Muscle layer of duodenum (tissue), 2 donors: ENCODE results near the gene TAPT1.
"Not testable (repeated sequence)": the region's sequence is repeated elsewhere in the genome, so short reads cannot be mapped to it uniquely, and the experiment has no call there.

ENCODE experiments used
- H3K27ac ChIP-seq: one replicate; pipeline ENCODE4 v1.7.0; 2013; ENCODE audit warnings: mild to moderate bottlenecking, low read length
- H3K27me3 ChIP-seq: one replicate; pipeline ENCODE4 v1.7.0; 2013; ENCODE audit warnings: low read depth, mild to moderate bottlenecking, control low read depth, low read length
- H3K36me3 ChIP-seq, 2 donors: one replicate each; pipeline ENCODE4 v1.7.0; 2013; ENCODE audit warnings: low read length in 2 of 2, control low read depth in 1 of 2, mild to moderate bottlenecking in 1 of 2; ENCODE audit not compliant: insufficient read depth in 2 of 2, control insufficient read depth in 1 of 2
- H3K4me1 ChIP-seq, 2 donors: one replicate each; pipeline ENCODE4 v1.7.0; 2013; ENCODE audit warnings: low read length in 2 of 2, mild to moderate bottlenecking in 2 of 2, control low read depth in 1 of 2, moderate library complexity in 1 of 2; ENCODE audit not compliant: insufficient read depth in 2 of 2, control insufficient read depth in 1 of 2
- H3K4me3 ChIP-seq, 2 donors: one replicate each; pipeline ENCODE4 v1.7.0; 2013; ENCODE audit warnings: low read length in 2 of 2, low read depth in 1 of 2, mild to moderate bottlenecking in 1 of 2
- H3K9me3 ChIP-seq, 2 donors: one replicate each; pipeline ENCODE4 v1.7.0; 2013; ENCODE audit warnings: low read length in 2 of 2, control low read depth in 1 of 2, mild to moderate bottlenecking in 1 of 2; ENCODE audit not compliant: control insufficient read depth in 1 of 2
- donor health status: healthy.

Gene TAPT1, protein sequence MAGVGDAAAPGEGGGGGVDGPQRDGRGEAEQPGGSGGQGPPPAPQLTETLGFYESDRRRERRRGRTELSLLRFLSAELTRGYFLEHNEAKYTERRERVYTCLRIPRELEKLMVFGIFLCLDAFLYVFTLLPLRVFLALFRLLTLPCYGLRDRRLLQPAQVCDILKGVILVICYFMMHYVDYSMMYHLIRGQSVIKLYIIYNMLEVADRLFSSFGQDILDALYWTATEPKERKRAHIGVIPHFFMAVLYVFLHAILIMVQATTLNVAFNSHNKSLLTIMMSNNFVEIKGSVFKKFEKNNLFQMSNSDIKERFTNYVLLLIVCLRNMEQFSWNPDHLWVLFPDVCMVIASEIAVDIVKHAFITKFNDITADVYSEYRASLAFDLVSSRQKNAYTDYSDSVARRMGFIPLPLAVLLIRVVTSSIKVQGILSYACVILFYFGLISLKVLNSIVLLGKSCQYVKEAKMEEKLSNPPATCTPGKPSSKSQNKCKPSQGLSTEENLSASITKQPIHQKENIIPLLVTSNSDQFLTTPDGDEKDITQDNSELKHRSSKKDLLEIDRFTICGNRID

DNA sequence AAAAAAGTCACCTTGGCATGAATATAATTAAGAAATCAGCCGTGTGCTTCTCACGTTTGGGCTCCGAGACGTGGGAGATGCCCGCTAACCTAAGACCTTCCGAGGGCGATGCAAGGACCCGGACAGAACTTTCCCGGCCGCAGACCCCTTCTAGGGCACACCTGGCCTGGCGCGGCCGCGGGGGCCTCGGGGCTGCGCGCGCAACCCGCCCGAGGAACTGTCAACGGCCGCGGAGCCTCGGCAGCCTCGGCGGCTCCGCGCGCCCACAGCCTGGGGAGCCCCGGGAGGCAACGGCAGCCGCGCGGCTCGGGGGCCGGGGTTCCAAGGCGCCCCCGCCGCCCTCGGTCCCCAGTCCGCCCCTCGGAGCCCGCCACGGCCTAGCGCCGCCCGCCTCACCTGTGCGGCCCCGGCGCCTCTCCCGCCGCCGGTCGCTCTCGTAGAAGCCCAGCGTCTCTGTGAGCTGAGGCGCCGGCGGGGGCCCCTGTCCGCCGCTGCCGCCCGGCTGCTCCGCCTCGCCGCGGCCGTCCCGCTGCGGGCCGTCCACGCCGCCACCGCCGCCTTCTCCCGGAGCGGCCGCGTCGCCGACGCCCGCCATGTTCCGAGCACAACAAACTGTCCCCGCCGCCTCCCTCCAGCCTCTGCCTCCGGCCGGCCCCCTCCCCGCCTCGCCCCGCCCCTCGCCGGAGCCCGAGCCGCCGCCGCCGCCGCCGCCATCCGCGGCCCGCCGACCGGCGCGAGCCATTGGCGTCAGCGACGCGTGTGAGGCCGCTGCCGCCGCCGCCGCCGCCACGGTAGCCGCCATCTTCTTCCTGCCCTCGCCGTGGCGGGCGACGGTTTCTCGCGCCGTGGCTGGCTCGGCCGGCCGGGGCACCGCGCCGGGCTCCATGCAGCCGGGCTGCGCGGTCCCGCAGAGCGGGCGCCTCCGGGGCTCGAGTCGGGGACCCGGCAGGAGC lies at the start of gene TAPT1:
TSS of gene TAPT1 (minus strand) at position 609 of the 953 bp plus-strand sequence. CDS start at position 595, 14 bp downstream.
- Histone ChIP-seq H3K36me3 (no peaks in the 10 kb centered on the region), H3K4me1 (peaks cover 12 to 38% of the 10 kb centered on the region in 2 donors), H3K9me3 (no peaks in the 10 kb centered on the region), H3K27ac (peak within 1 kb of the TSS; percentile 84), H3K4me3 (peak within 1 kb of the TSS; percentile 85 to 94), H3K27me3 (no peaks in the 10 kb centered on the region)

- Histone ChIP-seq H3K4me1 (no peaks in the 10 kb centered on the region), H3K9me3 (no peaks in the 10 kb centered on the region), H3K4me3 (no peak overlapping the region), H3K36me3 (no peaks in the 10 kb centered on the region), H3K27ac (no peak overlapping the region), H3K27me3 (no peaks in the 10 kb centered on the region)
Observed at GRCh38 chr4:16271411-16271810, 45.1 kb upstream of the TAPT1 start.

GRCh38 chr4:16270454-16271328 lies 44.4 kb upstream of the TAPT1 start:
- H3K4me3 ChIP-seq: no peak overlapping the region
- no peaks in the 10 kb centered on the region for H3K36me3 ChIP-seq
- no peaks in the 10 kb centered on the region for H3K27me3 ChIP-seq
- no peak overlapping the region for H3K27ac ChIP-seq
- no peaks in the 10 kb centered on the region for H3K4me1 ChIP-seq
- H3K9me3 ChIP-seq: no peaks in the 10 kb centered on the region

DNA sequence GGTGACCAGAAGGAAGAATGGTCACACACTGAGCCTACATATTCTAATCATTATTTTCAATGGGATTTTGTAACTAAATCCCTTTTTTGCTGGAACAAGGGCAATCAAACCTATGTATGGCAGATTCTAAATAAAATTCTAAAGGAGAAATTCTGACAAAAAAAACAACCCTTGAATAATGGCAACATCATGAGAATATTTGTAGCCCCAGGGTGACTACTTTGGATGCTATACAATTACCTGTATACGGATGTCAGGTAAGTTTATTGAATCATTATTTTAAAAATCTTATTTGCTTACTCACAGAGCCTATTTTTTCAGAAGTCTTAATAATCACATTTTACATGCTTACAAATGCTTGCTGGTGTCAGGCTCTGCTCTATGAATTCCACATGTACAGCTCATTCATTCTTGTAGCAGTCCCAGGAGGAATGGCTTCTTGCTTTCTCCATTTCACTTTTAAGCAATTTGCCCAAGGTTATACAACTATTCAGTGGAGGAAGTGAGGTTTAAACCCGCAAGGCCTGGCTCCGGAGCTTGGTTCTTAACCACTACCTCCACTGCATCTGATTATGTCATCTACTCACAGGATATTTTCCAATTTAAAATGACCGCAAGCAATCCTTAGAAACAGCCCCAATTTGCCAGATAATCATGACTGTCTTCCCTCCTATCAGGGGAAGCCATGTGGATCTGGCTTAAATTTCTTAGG lies 43.6 kb upstream of the TAPT1 start:
- not testable (repeated sequence) for H3K27me3 ChIP-seq, H3K4me1 ChIP-seq, H3K27ac ChIP-seq

GRCh38 chr4:16269240-16269639 lies 43.0 kb upstream of the TAPT1 start:
- no peaks in the 10 kb centered on the region for H3K4me1 ChIP-seq
- H3K27ac ChIP-seq: no peak overlapping the region
- no peaks in the 10 kb centered on the region for H3K36me3 ChIP-seq
- H3K9me3 ChIP-seq: no peaks in the 10 kb centered on the region
- H3K27me3 ChIP-seq: no peaks in the 10 kb centered on the region
- H3K4me3 ChIP-seq: no peak overlapping the region

More for the DNA sequence above, 43.6 kb upstream of the TAPT1 start:
- H3K36me3 ChIP-seq, H3K9me3 ChIP-seq, H3K4me3 ChIP-seq: not testable (repeated sequence)

DNA sequence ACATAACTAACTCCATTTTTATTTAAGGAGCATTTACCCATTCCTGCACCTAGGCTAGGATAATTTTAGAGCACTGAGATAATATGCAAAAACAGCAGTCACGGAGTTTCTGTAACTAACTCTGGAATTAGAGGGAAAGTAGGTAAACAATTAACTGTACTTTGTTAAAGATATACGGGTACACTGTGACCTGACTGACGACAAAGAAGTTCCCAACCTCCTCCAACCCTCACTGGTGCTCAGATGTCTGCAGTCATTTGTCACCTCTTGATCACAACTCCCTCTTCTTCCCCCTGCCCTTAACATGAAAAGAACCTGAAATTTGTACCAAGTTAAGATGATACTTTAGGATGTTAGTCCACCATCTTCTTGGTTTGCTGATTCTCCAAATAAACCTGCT lies 42.0 kb upstream of the TAPT1 start:
- Histone ChIP-seq H3K27me3 (no peaks in the 10 kb centered on the region), H3K27ac (no peak overlapping the region), H3K9me3 (no peaks in the 10 kb centered on the region), H3K4me3 (no peak overlapping the region), H3K36me3 (no peaks in the 10 kb centered on the region), H3K4me1 (no peaks in the 10 kb centered on the region)

DNA sequence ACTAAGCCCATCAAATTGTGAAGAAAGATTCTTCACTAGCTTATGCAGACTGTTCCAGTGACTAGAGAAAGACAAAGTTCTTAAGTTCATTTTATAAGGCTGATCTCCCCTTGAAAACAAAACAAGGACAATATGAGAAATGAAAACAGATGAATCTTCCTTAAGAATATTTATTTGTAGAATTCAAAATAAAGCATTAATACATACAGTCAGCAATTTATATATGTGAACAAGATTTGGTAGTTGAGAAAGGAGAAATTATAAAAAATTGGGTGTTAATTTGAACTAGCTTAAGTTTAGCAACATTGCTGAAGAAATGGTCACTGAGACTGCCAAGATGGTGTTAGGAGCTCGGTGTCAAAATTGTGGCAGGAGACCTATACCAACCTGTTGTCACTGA lies 41.4 kb upstream of the TAPT1 start:
- Histone ChIP-seq H3K9me3 (no peaks in the 10 kb centered on the region), H3K4me1 (no peaks in the 10 kb centered on the region), H3K27ac (no peak overlapping the region), H3K4me3 (no peak overlapping the region), H3K36me3 (no peaks in the 10 kb centered on the region), H3K27me3 (no peaks in the 10 kb centered on the region)

GRCh38 chr4:16265820-16266219 lies 39.5 kb upstream of the TAPT1 start:
- H3K9me3 ChIP-seq: no peaks in the 10 kb centered on the region
- H3K27me3 ChIP-seq: no peaks in the 10 kb centered on the region
- no peak overlapping the region for H3K4me3 ChIP-seq
- H3K27ac ChIP-seq: no peak overlapping the region
- no peaks in the 10 kb centered on the region for H3K36me3 ChIP-seq
- H3K4me1 ChIP-seq: no peaks in the 10 kb centered on the region

DNA sequence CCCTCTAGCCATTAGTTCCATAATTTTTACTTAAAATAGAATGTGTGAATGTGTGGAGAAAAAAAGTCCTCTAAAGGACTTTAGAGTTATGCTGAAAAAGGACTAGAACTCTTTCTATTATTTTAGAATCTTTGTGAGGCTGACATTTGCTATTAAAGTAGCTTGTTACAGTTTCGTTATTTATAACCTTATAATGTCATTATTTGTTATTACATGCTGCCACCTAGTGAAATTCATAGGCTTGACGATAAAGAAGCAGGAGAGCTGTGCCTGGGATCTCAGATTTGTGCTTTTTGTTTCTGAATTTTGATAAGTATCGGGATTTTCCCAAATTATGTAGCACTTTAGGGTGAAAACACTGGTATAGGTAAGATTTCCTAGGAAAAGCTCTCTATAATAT lies 38.5 kb upstream of the TAPT1 start:
- Histone ChIP-seq H3K27ac (no peak overlapping the region), H3K4me3 (no peak overlapping the region), H3K4me1 (no peaks in the 10 kb centered on the region), H3K9me3 (no peaks in the 10 kb centered on the region), H3K27me3 (no peaks in the 10 kb centered on the region), H3K36me3 (no peaks in the 10 kb centered on the region)

- H3K36me3 ChIP-seq: no peaks in the 10 kb centered on the region
- no peak overlapping the region for H3K4me3 ChIP-seq
- no peak overlapping the region for H3K27ac ChIP-seq
- no peaks in the 10 kb centered on the region for H3K4me1 ChIP-seq
- H3K27me3 ChIP-seq: no peaks in the 10 kb centered on the region
- no peaks in the 10 kb centered on the region for H3K9me3 ChIP-seq
Observed at GRCh38 chr4:16263056-16263455, 36.8 kb upstream of the TAPT1 start.
